Right lung (tissue), 5 donors: ENCODE results near the gene LRMDA. TPM values are rescaled to one million over a fixed set of nuclear protein-coding genes. Genes with fewer than 3 reads are reported as not detected.

Source experiments
- DNase-seq, 2 donors: peaks; one replicate each; pipeline ENCODE4 v3.0.0-alpha.2; 2013
- polyA plus RNA-seq, 5 donors: library from polyadenylated mRNA; unstranded; fragments of 120-200 nt; gene quantifications; one replicate each; pipeline versions ENCODE4 v1.2.1 to v1.2.3, GENCODE V29; 2013; ENCODE audit warnings: inconsistent platforms in 1 of 5, low replicate concordance in 1 of 5; ENCODE audit not compliant: insufficient read length in 5 of 5, insufficient read depth in 1 of 5

Gene LRMDA
- polyA plus RNA-seq, 5 donors: 13.4 to 23.1 (median 19.1) TPM

GRCh38 chr10:75982611-75983369 lies 551.4 kb downstream of the LRMDA start:
- no peak for DNase-seq

- no peak for DNase-seq
Measured at GRCh38 chr10:75984067-75984466, 552.6 kb downstream of the LRMDA start.

- no peak for DNase-seq
Measured at GRCh38 chr10:75987616-75988015, 556.2 kb downstream of the LRMDA start.

- no peak for DNase-seq
Measured at GRCh38 chr10:75994357-75995040, 563.1 kb downstream of the LRMDA start.

GRCh38 chr10:75995041-75995430 lies 563.6 kb downstream of the LRMDA start:
- DNase-seq: no peak

GRCh38 chr10:75995720-75996119 lies 564.3 kb downstream of the LRMDA start:
- DNase-seq: no peak

GRCh38 chr10:75999001-75999400 lies 567.6 kb downstream of the LRMDA start:
- DNase-seq: no peak

- DNase-seq: no peak
Measured at GRCh38 chr10:75999515-76000209, 568.2 kb downstream of the LRMDA start.

GRCh38 chr10:76000550-76000949 lies 569.1 kb downstream of the LRMDA start:
- DNase-seq: no peak

- no peak for DNase-seq
Measured at GRCh38 chr10:76001019-76001418, 569.6 kb downstream of the LRMDA start.

GRCh38 chr10:76001461-76001860 lies 570.0 kb downstream of the LRMDA start:
- no peak for DNase-seq

- no peak for DNase-seq
Measured at GRCh38 chr10:76002262-76002854, 570.9 kb downstream of the LRMDA start.

- no peak for DNase-seq
Measured at GRCh38 chr10:76007667-76008181, 576.3 kb downstream of the LRMDA start.

GRCh38 chr10:76009531-76009930 lies 578.1 kb downstream of the LRMDA start:
- DNase-seq: no peak

- DNase-seq: no peak
Measured at GRCh38 chr10:76010703-76011102, 579.3 kb downstream of the LRMDA start.

- no peak for DNase-seq
Measured at GRCh38 chr10:76012716-76013327, 581.4 kb downstream of the LRMDA start.

GRCh38 chr10:76015245-76015644 lies 583.8 kb downstream of the LRMDA start:
- DNase-seq: no peak

- DNase-seq: no peak
Measured at GRCh38 chr10:76017026-76017732, 585.8 kb downstream of the LRMDA start.

- peak; percentile 47 to 53 for DNase-seq
Measured at GRCh38 chr10:76017733-76018433, 586.5 kb downstream of the LRMDA start.

- no peak for DNase-seq
Measured at GRCh38 chr10:76020630-76021029, 589.2 kb downstream of the LRMDA start.
